HG03520 (cell line): ENCODE results near the gene APOO.
"Not testable (repeated sequence)": the region's sequence is repeated elsewhere in the genome, so short reads cannot be mapped to it uniquely, and the experiment has no call there.

Source experiments
- ATAC-seq: cut with Tn5 transposase; IDR thresholded peaks from one replicate; pipeline ENCODE4 v1.9.1; 2021; ENCODE audit warnings: mild to moderate bottlenecking, moderate library complexity; ENCODE audit not compliant: unreplicated experiment

APOO gene

GRCh38 chrX:23861952-23862351 is 45.8 kb downstream of the APOO start:
- ATAC-seq, result not testable (repeated sequence)

DNA sequence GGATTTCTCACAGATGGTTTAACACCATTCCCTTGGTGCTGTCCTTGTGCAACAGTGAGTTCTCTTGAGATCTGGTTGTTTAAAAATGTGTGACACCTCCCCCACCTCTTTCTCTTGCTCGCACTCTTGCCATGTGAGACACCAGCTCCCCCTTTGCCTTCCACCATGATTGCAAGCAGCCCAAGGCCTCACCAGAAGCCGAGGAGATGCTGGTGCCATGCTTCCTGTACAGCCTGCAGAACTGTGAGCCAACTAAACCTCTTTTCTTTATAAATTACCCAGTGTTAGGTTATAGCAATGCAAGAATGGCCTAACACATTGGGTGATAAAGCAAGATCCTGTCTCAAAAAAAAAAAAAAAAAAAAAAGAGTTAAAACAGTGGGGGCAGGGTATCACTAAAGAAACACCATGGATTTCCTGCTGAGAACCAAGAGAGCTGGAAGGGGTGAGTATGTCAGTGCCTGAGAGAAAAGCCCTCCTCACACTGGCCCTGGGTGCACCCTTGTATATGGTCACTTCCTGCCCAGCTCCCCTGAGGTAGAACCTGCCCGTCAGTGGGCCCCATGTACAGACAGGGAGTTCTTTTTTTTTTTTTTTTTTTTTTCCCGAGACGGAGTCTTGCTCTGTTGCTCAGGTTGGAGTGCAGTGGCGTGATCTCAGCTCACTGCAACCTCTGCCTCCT is 46.4 kb downstream of the APOO start:
- no peak for ATAC-seq

GRCh38 chrX:23859238-23859637 is 48.5 kb downstream of the APOO start:
- ATAC-seq, result not testable (repeated sequence)

DNA sequence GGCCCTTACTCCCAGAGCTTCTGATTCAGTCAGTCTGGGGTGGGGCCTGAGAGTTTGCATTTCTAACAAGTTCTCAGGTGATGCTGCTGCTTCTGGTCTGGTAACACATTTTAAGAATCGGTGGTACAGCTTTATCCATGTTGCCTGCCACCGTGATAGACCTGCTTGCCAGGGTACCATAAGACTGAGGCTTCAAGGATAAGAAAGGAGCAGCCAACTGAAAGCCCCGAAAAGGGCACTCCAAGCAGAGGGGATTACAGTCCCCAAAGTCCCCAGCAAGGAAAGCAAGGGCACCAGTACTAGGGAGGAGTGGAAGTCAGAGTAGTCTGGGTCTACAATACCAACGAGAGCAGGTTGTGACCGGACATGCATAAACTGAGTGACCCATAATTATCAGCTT is 49.8 kb downstream of the APOO start:
- ATAC-seq, result no peak

GRCh38 chrX:23857363-23857762 is 50.4 kb downstream of the APOO start:
- ATAC-seq, result no peak

DNA sequence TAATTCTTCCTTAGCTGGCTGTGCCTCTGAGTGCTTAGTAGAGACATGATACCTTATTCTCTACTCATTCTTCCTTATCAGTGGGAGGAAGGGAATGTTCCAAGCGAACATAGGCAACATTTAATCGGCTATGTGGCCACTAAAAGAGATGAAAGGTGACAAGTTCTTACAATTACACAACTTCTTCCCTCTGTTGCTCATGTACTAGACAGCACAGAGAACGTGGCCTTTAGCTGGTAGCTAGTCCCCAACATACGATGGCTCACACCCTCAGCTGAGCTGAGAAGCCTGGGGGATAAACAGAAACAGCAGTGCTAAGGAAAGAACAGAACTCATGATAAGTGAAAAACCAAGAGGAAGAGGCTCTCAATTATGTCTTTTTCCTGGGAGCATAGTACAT is 52.2 kb downstream of the APOO start:
- ATAC-seq, result no peak

GRCh38 chrX:23854945-23855344 is 52.8 kb downstream of the APOO start:
- no peak for ATAC-seq

- no peak for ATAC-seq
Observed at GRCh38 chrX:23854122-23854521, 53.6 kb downstream of the APOO start.

- ATAC-seq, result no peak
Observed at GRCh38 chrX:23851544-23851943, 56.2 kb downstream of the APOO start.

DNA sequence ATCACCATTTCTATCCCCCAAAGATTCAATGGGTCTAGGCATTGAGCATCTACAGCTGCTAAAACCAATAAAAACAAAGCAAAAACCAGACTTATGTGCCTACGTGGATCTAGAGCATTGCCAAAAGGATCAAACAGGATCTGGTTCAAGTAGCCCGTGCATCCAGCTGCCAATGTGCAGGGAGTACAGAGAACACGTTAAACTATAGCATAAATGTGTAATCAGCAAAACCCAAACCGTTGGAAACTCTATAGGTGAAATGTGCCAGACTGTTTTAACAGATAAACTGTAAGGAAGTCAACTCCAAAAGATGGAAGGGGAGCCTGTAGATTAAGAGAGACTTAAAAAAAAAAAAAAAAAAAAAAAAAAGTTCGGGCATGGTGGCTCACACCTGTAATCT is 58.5 kb downstream of the APOO start:
- ATAC-seq, result no peak

GRCh38 chrX:23845351-23845817 is 62.4 kb downstream of the APOO start:
- no peak for ATAC-seq

- ATAC-seq, result no peak
Observed at GRCh38 chrX:23844502-23845138, 63.1 kb downstream of the APOO start.

GRCh38 chrX:23841847-23842522 is 65.8 kb downstream of the APOO start:
- no peak for ATAC-seq

DNA sequence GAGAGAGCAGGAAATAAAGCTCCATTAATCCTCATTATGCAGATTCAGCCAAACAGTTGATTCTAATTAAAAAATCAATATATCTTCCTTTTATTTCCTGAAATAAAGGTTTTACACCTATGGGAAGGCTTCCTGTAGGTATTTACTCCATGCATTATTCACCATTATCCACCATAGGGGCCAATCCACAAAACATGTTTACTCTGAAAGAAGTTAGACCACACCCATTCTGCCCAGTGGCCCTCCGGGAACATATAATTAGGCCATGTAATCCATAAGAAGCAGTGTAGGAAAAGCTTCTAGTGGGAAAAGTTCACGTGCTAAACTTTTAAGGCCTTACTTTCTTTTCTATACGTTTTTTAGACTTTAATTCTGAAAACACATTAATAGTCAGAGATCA is 67.1 kb downstream of the APOO start:
- ATAC-seq, result no peak

DNA sequence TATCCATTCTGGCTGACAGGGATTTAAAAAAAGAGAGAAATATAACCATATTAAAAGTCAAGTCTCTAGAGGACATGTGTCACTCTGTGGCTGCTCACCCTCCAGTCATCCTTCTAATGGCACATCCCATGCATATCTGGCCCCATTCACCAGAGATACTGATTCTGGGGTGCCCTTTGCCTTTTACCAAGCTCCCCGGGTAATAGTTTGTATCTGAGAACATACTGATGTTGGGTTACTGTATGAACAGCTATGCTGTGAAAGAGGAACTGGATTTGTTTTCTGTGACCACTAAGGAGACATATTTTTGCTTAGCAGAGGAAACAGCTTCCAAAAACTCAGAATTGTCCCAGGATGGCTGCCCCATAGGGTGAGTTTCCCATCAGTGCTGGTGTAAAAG is 68.8 kb downstream of the APOO start:
- ATAC-seq, result no peak

DNA sequence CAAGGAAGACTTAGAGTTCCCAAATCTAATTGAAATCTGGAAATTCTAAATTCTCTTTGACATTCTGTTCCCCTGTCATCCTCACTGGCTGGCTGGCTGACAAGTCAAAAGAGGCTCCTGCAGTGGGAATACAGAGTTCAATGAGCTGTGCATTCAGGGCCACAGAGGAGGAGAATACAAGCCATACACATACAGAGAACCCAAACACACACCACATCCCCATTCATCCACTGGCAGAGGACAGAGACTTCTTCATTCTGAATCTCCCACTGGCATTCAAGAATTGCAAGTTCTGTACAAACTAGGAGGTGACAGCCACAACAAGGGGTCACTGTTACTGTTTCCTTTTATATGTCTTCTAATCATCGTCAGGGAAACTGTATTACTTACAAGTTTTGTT is 75.0 kb downstream of the APOO start:
- ATAC-seq, result no peak

DNA sequence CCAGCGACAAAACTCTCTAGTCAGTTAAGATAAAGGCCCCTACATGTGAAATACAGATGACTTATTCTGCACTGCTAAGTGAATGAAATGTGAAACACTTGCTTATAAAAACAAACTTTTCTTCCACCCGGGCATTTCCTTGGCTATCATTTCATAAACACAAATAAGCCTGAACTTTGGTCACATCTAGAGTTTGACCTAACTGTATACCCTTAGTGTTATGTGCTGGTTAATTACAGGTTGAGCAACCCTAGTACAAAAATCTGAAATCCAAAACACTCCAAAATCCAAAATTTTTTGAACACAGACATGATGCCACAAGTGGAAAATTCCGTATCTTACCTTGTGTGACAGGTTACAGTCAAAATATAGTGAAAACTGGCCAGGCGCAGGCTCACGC is 78.9 kb downstream of the APOO start:
- ATAC-seq, result no peak

DNA sequence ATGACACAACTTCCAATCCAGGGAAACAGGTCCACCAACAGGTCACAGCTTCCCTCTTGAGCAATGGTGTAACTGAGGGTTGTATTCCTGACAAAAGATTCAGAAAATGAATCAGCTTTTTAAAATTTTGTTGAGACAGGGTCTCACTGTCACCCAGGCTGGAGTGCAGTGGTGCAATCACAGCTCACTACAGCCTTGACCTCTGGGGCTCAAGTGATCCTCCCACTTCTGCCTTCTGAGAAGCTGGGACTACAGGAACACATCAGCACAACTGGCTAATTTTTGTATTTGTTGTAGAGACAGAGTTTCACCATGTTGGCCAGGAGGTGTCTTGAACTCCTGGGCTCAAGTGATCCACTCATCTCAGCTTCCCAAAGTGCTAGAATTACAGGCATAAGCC is 81.1 kb downstream of the APOO start:
- ATAC-seq, result no peak

DNA sequence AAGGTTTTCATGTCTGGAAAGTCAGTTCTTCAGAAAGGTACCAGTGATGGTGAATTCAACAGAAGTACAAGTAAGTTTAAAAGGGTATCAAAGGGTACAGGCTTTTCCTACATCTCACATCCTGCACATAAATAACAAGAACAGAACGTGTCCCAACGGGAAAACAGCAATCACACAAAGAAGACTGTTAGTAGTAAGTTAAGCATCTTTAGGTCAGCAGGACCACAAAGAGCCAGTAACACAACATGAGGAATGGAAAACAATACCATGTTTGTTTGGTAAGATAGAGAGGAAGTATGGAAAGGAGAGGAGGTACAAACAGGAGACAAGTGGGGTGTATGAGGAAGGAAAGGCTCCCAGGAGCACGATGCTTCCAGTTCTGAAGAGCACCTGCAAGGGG is 81.5 kb downstream of the APOO start:
- ATAC-seq, result no peak

- ATAC-seq, result no peak
Observed at GRCh38 chrX:23825675-23826074, 82.1 kb downstream of the APOO start.

DNA sequence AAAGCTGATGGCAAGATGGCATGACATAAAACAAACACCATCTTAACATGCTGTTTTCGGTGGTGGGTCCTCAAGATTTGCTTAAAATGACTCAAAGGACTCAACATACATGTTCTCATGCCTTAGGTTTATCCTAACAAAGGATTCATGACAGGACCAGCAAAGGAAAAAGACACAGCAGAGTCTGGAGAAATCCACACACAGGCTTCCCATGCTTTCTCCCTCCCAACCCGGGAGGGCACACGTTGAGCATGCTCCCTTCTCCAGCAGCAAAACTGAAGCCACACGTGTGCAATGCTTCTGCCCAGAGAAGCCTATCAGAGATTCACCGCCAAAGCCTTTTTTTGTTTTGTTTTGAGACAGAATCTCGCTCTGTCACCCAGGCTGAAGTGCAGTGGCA is 84.9 kb downstream of the APOO start:
- no peak for ATAC-seq

- no peak for ATAC-seq
Observed at GRCh38 chrX:23822397-23822796, 85.3 kb downstream of the APOO start.
